Measurements from ENCODE around the gene RBPMS2. TPM values are rescaled to one million over a fixed set of nuclear protein-coding genes. Genes with fewer than 3 reads are reported as not detected.

Gene RBPMS2
- polyA plus RNA-seq, 1 donor from 2014 or later, result not detected

GRCh38 chr15:64763021-64763420 is 12.4 kb downstream of the RBPMS2 start:
- no peaks in the 10 kb centered on the region for H4K20me1 ChIP-seq (ENCODE audit: insufficient read depth)
- H3K27ac ChIP-seq (ENCODE audit: low read length), result no peak overlapping the region

GRCh38 chr15:64762546-64762945 is 12.8 kb downstream of the RBPMS2 start:
- Histone ChIP-seq H3K36me3 (ENCODE audit: insufficient read depth, low read length) (no peaks in the 10 kb centered on the region), H3K9me2 (ENCODE audit: insufficient read depth, low read length) (no peaks in the 10 kb centered on the region), H3K27ac (ENCODE audit: low read length) (no peak overlapping the region), H3K79me2 (replicated peaks; ENCODE audit: insufficient read depth, low read length) (no peaks in the 10 kb centered on the region), H3F3A (ENCODE audit: insufficient read depth, low read length, poor library complexity, severe bottlenecking) (no peaks in the 10 kb centered on the region), H3K9ac (ENCODE audit: low read length) (no peak overlapping the region), H3K27me3 (ENCODE audit: insufficient read depth, low read depth, low read length) (no peaks in the 10 kb centered on the region), H3K9me3 (ENCODE audit: low read length) (no peaks in the 10 kb centered on the region), H3K4me3 (ENCODE audit: low read length) (no peak overlapping the region), H4K20me1 (ENCODE audit: insufficient read depth) (no peaks in the 10 kb centered on the region), H3K4me2 (ENCODE audit: low read length) (no peak overlapping the region), H2AFZ (ENCODE audit: low read depth, low read length) (no peak overlapping the region)
- TF ChIP-seq CTCF (IDR thresholded peaks at IDR 0.05; ENCODE audit: poor library complexity, severe bottlenecking) (no peak), RAD21 (conservative IDR thresholded peaks at IDR 0.05) (no peak), EP300 (conservative IDR thresholded peaks at IDR 0.05; ENCODE audit: poor library complexity, severe bottlenecking) (no peak), SMC3 (conservative IDR thresholded peaks at IDR 0.05; ENCODE audit: poor library complexity) (no peak), TAF1 (IDR thresholded peaks at IDR 0.05; ENCODE audit: low read depth) (no peak), EZH2 (IDR thresholded peaks at IDR 0.05; ENCODE audit: borderline replicate concordance, insufficient read depth, low read length, poor library complexity, severe bottlenecking) (no peak)

More at GRCh38 chr15:64763021-64763420, 12.4 kb downstream of the RBPMS2 start:
- no peaks in the 10 kb centered on the region for H3K36me3 ChIP-seq (ENCODE audit: insufficient read depth, low read length)
- no peaks in the 10 kb centered on the region for H3K9me2 ChIP-seq (ENCODE audit: insufficient read depth, low read length)
- no peaks in the 10 kb centered on the region for H3F3A ChIP-seq (ENCODE audit: insufficient read depth, low read length, poor library complexity, severe bottlenecking)
- no peaks in the 10 kb centered on the region for H3K27me3 ChIP-seq (ENCODE audit: insufficient read depth, low read depth, low read length)
- H3K4me3 ChIP-seq (ENCODE audit: low read length), result no peak overlapping the region
- no peak overlapping the region for H3K4me2 ChIP-seq (ENCODE audit: low read length)
- H3K9ac ChIP-seq (ENCODE audit: low read length), result no peak overlapping the region
- H3K79me2 ChIP-seq (replicated peaks; ENCODE audit: insufficient read depth, low read length), result no peaks in the 10 kb centered on the region
- TF ChIP-seq EZH2 (IDR thresholded peaks at IDR 0.05; ENCODE audit: borderline replicate concordance, insufficient read depth, low read length, poor library complexity, severe bottlenecking) (no peak), RAD21 (conservative IDR thresholded peaks at IDR 0.05) (no peak), TAF1 (IDR thresholded peaks at IDR 0.05; ENCODE audit: low read depth) (no peak), MXI1 (conservative IDR thresholded peaks at IDR 0.05; ENCODE audit: poor library complexity, severe bottlenecking) (no peak), REST (IDR thresholded peaks at IDR 0.05; ENCODE audit: borderline replicate concordance) (no peak), POLR2AphosphoS5 (IDR thresholded peaks at IDR 0.05) (no peak), CTCF (IDR thresholded peaks at IDR 0.05; ENCODE audit: poor library complexity, severe bottlenecking) (no peak), SMC3 (conservative IDR thresholded peaks at IDR 0.05; ENCODE audit: poor library complexity) (no peak), EP300 (conservative IDR thresholded peaks at IDR 0.05; ENCODE audit: poor library complexity, severe bottlenecking) (no peak)
- H3K9me3 ChIP-seq (ENCODE audit: low read length), result no peaks in the 10 kb centered on the region
- no peak overlapping the region for H2AFZ ChIP-seq (ENCODE audit: low read depth, low read length)
